Fibroblast of the conjunctiva (primary cell): ENCODE results near the gene ACLY.
A peak's percentile ranks its signal among the peaks of the same experiment; 100 is the strongest.

Source experiments
- DNase-seq: peaks from one replicate; pipeline ENCODE4 v3.0.0-alpha.2; 2010; ENCODE audit warnings: low read depth

Gene ACLY

DNA sequence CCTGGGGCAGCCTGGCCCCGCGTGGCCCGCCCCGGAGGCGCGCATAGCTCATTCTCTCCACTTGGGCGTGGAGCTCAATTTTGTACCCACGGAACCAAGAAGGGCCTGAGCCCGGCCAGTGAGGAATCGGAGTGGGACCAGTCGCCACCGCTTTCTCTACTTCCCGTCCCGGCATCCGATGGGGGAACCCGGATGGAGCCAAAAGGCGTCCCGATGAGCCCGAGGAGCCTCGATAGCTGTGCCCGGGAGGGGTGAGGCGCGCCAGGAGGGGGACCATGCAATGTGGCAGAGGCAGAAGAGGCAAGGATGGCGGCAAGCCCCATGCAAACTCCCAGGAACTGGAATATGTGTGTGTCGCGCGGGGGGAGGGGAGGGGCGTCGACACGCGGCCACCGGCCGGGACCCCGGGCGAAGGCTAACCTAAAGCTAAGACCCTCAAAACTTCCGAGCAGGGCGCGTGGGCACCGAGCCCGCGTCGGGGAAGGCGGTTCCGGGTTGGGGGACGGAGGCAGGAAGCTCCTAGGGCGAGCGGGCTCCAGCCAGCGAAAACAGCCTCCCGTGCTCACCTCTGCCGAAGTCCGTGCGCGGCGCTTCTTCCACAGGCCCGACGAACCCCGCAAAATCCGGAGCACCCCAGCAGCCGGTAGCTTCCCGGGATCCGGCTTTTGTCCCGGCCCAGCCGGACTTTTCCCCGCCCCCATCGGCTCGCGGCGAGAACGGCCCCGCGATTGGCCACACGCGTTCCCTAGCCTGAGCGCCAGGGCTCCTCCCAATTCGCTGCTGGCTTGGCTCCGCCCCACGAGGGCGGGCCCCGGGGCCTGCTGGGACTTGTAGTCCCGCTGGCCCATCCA lies at the start of gene ACLY:
ACLY (minus strand) TSS at position 638 of the 851 bp plus-strand sequence. CDS start 5,078 bp downstream, outside the sequence.
- DNase-seq: peak; percentile 95

DNA sequence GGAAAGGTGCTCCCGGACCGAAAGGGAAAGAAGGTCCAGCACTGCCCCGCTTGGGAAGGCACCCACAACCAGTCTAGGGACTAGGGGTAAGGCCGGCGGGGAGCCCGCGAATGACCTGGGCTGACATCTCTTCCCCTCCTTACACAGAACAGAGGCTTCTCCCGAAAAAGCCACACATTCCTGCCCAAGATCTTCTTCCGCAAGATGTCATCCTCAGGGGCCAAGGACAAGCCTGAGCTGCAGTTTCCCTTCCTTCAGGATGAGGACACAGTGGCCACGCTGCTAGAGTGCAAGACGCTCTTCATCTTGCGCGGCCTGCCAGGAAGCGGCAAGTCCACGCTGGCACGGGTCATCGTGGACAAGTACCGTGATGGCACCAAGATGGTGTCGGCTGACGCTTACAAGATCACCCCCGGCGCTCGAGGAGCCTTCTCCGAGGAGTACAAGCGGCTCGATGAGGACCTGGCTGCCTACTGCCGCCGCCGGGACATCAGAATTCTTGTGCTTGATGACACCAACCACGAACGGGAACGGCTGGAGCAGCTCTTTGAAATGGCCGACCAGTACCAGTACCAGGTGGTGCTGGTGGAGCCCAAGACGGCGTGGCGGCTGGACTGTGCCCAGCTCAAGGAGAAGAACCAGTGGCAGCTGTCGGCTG lies 49.3 kb upstream of the ACLY start:
- no peak for DNase-seq

DNA sequence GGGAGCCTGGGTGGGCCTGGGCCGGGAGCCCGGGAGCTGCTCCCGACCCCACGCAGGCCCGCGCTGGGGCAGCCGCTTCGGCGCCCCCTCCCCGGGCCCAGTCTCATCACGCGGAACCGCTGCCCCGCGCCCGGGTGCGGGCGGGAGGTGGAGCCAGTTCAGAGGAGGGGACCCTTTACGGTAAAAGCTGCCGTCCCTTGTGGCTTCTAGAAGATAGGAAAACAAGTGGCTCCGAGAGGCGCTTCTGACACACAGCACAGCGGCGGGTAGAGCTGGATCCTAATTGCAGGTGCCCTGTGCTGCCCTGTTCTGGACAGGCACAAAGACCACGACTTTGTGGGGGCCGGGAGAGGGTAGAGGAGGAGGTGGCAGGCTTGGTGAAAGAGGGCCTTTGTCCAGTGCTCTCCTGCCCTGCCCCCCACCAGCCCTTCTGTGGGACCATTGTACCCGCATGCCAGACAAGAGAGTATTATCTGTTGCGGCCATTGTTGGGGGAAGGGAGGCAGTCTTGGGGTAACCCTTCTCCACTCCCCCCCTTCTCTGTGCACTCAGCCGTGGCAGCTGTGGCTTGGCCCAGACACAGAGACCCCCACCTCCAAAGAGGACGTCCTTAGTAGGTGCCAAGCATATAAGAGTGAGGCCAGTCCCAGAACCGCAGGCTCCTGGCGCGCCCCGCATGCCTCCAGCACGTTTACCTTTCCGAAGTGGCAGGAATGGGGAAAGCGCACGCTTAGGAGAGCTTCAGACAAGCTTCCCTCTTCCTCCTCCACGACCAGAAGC lies 48.6 kb upstream of the ACLY start:
- DNase-seq: no peak

DNA sequence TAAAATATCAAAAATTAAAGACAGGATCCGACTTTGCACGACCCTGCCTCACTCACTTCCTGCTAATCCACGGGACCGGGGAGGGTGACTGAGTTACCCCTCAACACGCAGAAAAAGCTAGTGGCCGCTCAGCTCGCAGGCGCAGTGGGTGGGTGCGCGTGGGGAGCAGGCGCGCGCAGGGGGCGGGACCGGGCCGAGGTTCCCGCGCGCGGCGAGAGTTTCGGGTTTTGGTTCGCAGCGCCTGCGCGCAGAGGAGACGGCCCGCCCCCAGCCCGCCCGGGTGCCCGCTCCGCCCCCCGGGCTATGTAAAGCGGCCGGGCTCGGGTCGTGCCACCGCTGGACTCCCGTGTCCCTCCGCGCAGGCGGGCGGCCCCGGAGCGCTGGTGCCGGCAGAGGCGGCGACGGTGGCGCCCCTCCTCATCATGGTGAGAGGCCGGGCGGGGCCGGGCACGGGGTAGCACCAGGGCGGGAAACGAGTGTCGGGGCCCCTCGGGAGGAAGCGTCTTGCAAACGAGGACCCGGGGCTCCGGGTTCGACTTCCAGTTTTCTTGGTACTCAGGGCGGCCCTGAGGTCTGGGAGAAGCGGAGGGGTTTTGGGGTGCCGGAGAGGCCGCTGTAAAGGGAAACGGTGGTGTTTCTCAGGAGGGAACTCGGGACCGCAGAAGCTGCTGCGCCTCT lies 47.9 kb upstream of the ACLY start, which contains the start of gene CNP:
CNP (plus strand) TSS at position 333 of the 678 bp plus-strand sequence; CDS start at position 423, 90 bp downstream.
- peak; percentile 67 for DNase-seq

DNA sequence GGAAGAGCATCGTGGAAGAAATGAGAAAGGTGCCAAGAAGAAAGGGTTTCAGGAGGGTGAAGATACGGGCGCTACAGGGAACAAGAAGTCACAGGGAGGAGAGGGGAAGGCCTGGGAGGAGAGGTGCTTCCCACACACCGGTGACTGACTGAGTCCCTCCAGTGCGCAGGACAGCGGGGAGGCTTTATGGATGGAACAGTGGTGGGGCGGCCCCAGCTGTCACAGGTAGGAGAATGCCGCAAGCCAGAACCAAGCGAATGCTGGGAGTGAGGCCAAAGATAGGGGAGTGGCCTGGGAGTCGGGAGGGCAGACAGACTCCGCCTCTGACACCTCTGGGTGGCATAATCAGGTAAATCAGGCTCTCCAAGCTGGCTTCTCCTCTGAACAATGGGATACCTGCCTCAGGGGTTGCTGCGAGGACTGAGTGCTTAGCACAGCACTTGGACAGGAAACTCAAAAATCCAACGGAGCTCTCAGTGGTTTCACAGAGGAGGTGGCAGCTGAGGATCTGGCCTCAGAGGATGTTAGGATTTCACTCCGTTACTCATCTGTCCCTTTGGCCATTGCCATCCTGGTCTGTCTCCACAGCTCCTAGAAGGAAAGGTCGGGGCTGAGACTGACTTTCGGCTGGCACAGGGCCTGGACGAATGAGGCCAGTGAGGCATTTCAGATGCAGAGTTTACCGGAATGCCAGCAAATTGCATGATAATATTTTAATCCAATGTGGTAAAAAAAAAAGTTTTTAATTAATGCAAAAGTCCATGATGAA lies 47.1 kb upstream of the ACLY start:
- no peak for DNase-seq

DNA sequence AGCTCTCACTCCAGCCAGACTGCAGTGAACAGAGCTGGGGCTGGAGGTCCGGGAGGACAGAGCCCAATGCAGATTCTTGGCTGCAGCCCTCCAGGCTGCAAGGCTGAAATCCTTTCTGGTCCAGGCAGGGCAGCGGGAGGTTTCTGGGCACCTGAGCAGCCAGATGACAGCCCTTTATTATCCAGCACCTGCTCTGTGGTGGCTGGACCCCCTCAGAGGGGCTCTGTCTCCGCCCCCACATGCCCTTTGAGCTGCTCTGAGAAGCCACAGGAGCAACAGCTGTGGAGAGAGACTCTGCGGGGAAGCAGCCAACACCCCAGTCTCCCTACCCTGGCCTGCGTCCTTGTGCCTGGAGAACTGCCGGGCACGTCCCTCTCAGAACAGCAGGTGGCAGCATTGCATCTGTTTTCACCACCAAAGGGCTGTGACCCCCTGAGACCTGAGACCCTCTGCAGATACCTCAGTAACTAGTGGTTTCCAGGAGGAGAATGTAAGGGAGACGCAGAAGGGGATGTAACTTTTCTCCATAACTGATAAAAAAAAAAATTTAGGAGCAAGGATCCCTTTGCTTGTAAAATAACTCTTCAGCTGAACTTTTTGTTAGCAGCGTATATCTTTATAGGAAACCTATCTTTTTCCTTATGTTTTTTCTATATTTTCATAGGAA lies 44.1 kb upstream of the ACLY start:
- peak; percentile 37 for DNase-seq

DNA sequence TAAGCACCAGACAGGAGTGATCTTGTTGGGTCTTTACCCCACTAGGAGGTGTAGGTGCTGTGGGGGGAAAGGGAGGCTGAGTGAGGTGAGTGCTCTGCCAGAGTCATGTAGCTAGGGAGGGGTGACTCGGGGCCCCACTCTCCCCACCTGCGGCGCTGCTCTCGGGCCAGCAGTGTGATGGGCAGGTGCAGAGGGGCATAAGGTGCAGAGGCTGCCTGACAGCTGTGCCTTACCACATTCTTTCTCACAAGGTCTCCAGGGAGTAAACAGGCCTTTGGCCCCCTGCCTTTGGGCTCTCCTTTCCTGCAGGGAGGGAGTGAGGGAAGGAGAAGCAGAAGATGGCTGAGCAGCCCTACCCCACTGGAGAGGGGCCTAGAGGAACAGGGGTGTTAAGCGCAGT lies 43.4 kb upstream of the ACLY start:
- DNase-seq: no peak

DNA sequence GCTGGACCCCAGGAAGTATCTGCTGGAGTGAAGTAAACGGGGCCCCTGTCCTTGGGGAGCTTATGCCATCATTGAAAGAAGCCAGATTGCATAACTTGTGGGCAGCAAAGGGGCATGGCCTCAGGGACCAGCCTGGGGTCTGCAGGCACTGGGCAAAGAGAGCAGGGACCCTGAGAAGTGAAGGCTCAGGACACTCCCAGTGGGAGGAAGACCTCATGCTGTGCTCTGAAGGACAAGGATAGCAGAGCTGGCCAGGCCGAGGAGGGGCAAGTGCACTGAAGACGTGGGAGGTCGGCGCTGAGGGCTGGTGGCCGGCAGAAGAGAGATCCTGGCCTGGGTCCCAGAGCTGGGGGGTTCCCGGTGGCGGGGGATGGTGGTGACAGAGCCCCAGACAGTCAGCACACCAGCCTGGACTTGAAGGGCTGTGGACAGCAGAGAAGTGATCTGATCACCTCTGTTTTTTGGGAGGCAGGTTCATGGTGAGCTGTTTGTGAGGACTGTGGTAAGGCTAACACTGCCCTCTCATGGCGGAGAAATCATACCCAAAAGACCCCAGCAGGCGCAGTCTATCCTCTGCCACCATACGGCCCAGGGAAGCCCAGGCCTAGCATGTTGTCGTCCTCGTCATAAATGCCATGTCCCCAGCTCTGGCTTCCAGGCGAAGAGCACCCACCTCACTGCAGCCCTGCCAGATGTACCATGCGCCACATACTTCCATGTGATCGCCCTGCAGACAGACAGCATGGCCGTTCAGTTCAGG lies 40.8 kb upstream of the ACLY start:
- DNase-seq: peak; percentile 43

DNA sequence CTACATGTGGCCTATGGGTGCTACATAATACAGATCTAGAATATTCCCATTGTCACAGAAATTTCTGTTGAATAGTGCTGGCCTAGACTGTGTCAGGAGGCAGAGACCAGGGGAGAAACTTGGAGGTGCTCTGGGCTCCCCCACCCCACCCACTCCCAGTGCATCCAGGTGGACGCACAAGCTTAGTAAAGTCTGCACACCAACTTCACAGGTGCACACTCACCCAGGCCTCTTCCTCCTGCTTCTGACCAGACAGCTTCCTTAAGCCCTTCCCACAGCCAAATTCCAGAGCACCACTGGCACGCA lies 40.2 kb upstream of the ACLY start:
- DNase-seq: no peak

DNA sequence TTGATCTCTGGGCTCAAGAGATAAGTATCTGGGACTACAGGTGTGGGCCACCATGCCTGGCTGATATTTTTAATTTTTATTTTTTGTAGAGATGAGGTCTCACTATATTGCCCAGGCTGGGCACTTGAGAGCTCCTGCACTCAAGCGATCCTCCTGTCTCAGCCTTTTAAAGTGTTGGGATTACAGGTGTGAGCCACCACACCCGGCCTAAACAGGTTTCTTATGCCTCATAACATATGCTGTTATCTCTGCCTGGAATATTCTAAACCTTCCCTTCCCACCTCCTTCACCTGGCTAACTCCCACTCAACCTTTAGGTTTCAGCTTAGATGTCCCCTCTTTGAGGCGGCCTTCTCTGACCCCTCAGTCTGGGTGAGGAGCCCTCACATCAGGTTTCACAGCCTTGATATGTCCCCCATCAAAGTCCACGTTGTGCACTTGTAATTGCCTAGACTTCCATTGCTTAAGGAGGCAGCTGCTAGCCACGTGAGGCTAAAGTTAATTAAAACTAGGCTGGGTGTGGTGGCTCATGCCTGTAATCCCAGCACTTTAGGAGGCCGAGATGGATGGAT lies 39.2 kb upstream of the ACLY start:
- DNase-seq: no peak

DNA sequence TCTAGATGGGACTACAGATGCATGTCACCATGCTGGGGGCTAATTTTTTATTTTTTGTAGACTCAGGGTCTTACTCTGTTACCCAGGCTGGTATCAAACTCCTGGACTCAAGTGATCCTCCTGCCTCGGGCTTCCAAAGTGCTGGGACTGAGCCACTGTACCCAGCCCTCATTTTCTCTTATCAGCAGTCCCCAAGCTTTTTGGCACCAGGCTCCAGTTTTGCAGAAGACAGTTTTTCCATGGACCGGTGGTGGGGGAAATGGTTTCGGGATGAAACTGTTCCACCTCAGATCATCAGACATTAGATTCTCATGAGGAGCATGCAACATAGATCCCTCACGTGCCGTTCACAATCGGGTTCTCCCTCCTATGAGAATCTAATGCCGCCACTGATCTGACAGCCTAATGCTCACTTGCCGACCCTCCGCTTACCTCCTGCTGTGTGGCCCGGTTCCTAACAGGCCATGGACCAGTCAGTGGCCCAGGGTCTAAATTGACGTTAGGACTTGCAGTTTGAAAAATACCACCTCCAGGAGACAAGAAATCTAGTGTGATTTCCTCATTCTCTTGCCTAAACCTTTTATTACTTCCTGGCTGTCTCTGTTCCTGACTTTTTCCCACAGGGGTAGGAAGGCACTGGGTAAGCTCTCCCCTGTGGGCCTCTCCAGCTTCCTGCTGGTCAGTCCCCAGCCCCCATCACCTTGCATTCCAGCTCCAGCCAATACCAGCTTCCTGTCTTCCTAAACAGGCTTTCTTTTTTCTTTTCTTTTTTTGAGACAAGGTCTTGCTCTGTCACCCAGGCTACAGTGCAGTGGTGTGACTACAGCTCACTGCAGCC lies 38.5 kb upstream of the ACLY start:
- DNase-seq: no peak

DNA sequence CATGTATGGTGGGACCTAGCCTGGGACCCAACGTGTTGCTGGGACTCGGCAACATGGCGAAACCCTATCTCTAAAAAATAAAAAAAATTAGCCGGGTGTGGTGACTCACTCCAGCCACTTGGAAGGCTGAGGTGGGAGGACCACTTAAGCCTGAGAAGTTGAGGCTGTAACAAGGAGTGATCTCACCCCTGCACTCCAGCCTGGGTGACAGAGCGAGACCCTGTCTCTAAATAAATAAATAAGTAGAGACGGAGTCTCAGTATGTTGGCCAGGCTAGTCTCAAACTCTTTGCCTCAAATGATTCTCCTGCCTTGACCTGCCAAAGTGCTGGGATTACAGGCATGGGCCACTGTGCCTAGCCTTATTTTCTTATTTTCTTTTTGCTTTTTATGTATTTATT lies 37.8 kb upstream of the ACLY start:
- no peak for DNase-seq

DNA sequence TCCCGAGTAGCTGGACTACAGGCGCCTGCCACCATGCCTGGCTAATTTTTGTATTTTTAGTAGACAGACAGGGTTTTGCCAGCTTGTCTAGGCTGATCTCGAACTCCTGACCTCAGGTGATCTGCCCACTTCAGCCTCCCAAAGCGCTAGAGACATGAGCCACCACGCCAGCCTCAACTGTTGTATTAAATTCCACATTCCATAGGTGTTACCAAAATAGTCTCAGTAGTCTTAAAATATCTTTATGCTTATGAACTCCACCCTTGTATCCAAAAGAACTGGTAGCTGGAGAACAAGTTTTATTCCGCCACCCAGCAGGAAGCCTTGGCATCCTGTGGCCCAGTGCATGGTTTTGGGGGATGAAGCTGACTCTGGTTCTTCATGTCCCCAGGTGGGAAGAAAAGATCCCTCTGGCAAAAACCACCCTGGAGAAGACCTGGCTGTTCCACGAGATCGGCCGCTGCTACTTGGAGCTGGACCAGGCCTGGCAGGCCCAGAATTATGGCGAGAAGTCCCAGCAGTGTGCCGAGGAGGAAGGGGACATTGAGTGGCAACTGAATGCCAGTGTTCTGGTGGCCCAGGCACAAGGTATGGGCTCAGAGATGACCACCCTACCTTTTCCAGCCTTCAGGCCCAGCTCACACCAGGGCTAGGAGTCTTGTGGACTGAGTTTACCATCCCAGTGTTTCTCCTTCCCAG lies 30.2 kb upstream of the ACLY start:
- no peak for DNase-seq

DNA sequence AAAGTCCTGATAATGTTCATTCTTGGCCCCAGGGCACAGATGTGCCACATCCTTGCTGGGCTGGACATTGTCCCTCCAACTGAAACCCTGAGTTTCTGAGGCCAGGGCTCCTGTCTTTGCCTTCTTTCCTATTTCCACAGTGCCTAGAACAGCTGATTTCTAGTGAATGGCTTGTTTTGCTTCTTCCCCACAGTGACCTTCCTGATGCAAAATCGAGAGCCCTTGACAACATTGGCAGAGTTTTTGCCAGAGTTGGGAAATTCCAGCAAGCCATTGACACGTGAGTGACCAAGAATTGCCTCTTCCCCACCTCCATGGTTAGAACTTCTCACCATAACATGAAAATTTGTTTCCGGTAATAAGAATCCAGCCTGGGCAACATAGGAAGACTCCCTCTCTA lies 26.2 kb upstream of the ACLY start:
- DNase-seq: no peak

DNA sequence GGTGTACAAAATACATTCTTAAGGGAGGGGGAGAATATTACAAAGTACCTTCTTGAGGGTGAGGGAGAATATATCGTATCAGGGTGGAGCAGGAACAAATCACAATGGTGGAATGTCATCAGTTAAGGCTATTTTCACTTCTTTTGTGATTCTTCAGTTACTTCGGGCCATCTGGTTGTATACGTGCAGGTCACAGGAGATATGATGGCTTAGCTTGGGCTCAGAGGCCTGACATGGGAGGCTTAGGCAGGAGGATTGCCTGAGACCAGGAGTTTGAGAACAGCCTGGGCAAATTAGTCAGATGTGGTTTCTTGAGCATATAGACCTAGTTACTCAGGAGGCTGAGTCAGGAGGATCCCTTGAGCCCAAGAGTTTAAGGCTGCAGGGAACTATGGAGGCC lies 24.7 kb upstream of the ACLY start:
- no peak for DNase-seq

DNA sequence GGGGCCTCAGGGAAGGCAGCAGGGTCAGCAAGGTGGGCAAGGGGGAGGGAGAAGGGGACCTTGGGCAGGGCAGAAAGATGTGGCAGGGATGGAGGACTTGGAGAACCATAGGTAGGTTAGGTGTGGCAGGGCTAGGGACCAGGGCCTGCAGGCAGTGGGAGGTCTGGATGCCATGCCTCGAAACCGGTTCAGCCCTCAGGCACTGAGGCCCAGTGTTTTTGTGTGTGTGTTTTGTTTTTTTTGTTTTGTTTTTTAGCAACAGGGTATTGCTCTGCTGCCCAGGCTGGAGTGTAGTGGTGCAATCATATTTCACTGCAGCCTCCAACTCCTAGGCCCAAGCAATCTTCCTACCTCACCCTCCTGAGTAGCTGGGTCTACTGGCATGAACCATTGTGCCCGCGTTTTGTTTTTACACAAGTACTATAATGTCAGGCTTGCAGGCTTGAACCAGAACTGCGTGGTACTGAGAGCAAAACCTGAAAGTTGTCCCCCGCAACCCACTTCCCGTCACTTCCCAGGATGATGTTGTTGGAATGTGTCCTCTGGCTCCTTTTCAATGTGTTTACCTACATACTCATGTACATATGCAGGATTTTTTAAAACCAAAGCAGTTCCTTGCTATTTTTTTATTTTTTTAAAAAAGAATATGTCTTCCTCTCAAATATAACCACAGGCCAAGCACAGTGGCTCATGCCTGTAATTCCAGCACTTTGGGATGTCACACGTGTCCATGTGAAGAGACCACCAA lies 24.0 kb upstream of the ACLY start:
- no peak for DNase-seq

DNA sequence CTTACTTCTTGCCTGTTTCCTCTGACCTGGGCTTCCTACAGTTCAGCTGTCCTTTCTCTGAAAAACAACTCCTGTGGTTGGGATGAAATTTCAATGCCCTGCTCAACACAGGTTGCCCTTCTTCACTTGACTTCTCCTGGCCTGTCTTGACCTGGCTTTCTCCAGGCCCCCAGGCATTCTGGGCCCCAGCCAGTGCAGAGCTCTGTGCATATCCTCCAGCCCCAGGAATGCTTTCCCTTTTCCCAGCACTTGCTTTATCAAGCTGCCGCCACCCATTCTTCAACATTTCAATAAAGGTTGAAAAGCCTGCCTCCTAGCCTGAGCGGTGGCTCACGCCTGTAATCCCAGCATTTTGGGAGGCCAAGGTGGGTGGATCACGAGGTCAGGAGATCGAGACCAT lies 22.4 kb upstream of the ACLY start:
- no peak for DNase-seq

DNA sequence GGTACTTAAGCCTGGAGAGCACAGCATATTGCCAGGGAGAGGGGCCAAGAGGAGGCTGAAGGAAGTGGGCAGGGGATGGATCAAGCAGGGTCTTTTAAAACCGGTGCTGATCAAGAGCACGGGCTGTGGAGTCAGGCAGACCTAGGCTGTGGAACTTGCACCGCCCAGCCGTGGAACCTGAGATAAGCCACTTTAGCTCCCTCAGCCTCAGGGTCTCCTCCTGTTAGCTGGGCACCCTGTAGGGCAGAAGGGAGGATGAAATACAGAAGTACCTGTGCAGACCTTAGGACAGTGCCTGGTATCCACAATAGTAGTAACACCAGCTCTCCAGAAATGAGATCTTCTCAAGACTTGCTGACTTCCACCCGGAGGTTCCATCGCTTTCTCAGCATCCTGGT lies 20.9 kb upstream of the ACLY start:
- DNase-seq: no peak
